Upper lobe of left lung (tissue), 6 donors: Measurements from ENCODE around the gene STAU1. TPM values are rescaled to one million over a fixed set of nuclear protein-coding genes. Genes with fewer than 3 reads are reported as not detected.
A peak's percentile ranks its signal among the peaks of the same experiment; 100 is the strongest.

Experiments used
- ATAC-seq, 2 donors: fragments of 200-7000 bp; cut with Tn5 transposase; one replicate each; pipeline ENCODE4 v1.9.1; 2022; ENCODE audit warnings: mild to moderate bottlenecking in 2 of 2, moderate library complexity in 2 of 2; ENCODE audit not compliant: low FRiP score in 2 of 2
- DNase-seq, 2 donors: peaks; one replicate each; pipeline ENCODE4 v3.0.0-alpha.2; 2019 to 2020
- H3K27ac ChIP-seq, 4 donors: fragments of 200-600 bp; sonication (generic); one replicate each; pipeline ENCODE4 v1.5.1; 2016 to 2019
- H3K27me3 ChIP-seq, 4 donors: fragments of 200-600 bp; sonication (generic); one replicate each; pipeline ENCODE4 v1.5.1; 2017 to 2019
- H3K36me3 ChIP-seq, 4 donors: fragments of 200-600 bp; sonication (generic); one replicate each; pipeline ENCODE4 v1.5.1; 2016 to 2019
- H3K4me1 ChIP-seq, 4 donors: fragments of 200-600 bp; sonication (generic); one replicate each; pipeline ENCODE4 v1.5.1; 2018 to 2019
- H3K4me3 ChIP-seq, 4 donors: fragments of 200-600 bp; sonication (generic); one replicate each; pipeline ENCODE4 v1.5.1; 2017 to 2019; ENCODE audit warnings: mild to moderate bottlenecking in 2 of 4, moderate library complexity in 1 of 4
- H3K9me3 ChIP-seq, 4 donors: fragments of 200-600 bp; sonication (generic); one replicate each; pipeline ENCODE4 v1.5.1; 2018 to 2019
- EP300 ChIP-seq, 4 donors: sonication (generic); formaldehyde crosslinking; IDR thresholded peaks; one replicate each; pipeline ENCODE4 v1.5.1; 2017; ENCODE audit warnings: antibody characterized with exemption in 4 of 4, control low read depth in 2 of 4
- POLR2A ChIP-seq, 4 donors: fragments of 450-650 bp; IDR thresholded peaks; one replicate each; pipeline ENCODE4 v1.5.1; 2016 to 2017; ENCODE audit warnings: antibody characterized with exemption in 4 of 4, mild to moderate bottlenecking in 2 of 4
- POLR2AphosphoS5 ChIP-seq, 2 donors: sonication (generic); formaldehyde crosslinking; IDR thresholded peaks; one replicate each; pipeline ENCODE4 v1.5.1; 2017; ENCODE audit warnings: antibody characterized with exemption in 2 of 2
- WGBS, 2 donors: methylation state at CpG; one replicate each; pipeline ENCODE4 v1.1.5; 2017 to 2018; 5-methylcytosine and 5-hydroxymethylcytosine counted together
- total RNA-seq, 6 donors: library from RNA; depleted of rRNA in 4 of 6; stranded (reverse); fragments of >200 nt in 4 of 6; gene quantifications; one replicate each; pipeline versions ENCODE4 v1.1.0 to v1.2.1, GENCODE V29; 2016 to 2021
- TF ChIP-seq, protein P1 (sequence below), 6 experiments: fragments of 450-650 bp in 4 of 6; fragments of 200-600 bp in 2 of 6; sonication (generic) in 2 of 6; IDR thresholded peaks; one replicate each; pipeline ENCODE4 v1.5.1; 2016 to 2019; ENCODE audit warnings: antibody characterized with exemption in 6 of 6
- donor health status: DM: no; HTN: no; CAD: no; lungs with moderate emphysema.
- donor health status: DM: no; HTN: yes; CAD: no; lungs with severe emphysema.

The STAU1 gene
- total RNA-seq, 6 donors from 2014 or later: 69.1 to 97.7 (median 73.5) TPM

DNA sequence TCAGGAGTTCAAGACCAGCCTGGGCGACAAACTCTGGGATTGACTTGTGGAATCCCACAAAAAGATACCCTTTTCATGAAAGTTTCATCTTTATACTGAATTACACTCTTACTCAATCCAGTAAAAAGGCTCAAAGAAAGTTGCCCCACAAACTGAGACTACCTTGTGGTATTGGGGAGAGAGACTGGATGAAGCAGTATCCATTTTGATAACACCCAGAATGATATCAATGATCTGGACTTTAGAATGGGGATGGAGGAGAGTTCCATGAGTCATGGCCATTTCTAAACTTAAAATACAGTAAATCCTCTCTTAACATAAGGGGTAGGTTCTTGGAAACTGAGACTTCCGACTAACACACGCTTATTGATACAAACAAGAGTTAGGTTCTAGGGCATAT is 4.7 kb downstream of the STAU1 start:
- ATAC-seq (no peak), DNase-seq (no peak)
- Histone ChIP-seq H3K9me3 (no peaks in the 10 kb centered on the region), H3K4me1 (peaks cover 38 to 61% (median 47%) of the 10 kb centered on the region in 4 donors), H3K36me3 (peaks cover 0 to 1% (median under 1%) of the 10 kb centered on the region in 4 donors), H3K27me3 (no peaks in the 10 kb centered on the region), H3K4me3 (no peak overlapping the region), H3K27ac (no peak overlapping the region)
- 95 to 98% methylated on average over 3 of the region's 3 CpGs for WGBS, 2 donors
- TF ChIP-seq EP300 (IDR thresholded peaks at IDR 0.05): no peak
- TF ChIP-seq POLR2AphosphoS5 (IDR thresholded peaks at IDR 0.05): no peak
- no peak for TF ChIP-seq POLR2A (IDR thresholded peaks at IDR 0.05)
- TF ChIP-seq, protein P1, sequence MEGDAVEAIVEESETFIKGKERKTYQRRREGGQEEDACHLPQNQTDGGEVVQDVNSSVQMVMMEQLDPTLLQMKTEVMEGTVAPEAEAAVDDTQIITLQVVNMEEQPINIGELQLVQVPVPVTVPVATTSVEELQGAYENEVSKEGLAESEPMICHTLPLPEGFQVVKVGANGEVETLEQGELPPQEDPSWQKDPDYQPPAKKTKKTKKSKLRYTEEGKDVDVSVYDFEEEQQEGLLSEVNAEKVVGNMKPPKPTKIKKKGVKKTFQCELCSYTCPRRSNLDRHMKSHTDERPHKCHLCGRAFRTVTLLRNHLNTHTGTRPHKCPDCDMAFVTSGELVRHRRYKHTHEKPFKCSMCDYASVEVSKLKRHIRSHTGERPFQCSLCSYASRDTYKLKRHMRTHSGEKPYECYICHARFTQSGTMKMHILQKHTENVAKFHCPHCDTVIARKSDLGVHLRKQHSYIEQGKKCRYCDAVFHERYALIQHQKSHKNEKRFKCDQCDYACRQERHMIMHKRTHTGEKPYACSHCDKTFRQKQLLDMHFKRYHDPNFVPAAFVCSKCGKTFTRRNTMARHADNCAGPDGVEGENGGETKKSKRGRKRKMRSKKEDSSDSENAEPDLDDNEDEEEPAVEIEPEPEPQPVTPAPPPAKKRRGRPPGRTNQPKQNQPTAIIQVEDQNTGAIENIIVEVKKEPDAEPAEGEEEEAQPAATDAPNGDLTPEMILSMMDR (IDR thresholded peaks at IDR 0.05): no peak

DNA sequence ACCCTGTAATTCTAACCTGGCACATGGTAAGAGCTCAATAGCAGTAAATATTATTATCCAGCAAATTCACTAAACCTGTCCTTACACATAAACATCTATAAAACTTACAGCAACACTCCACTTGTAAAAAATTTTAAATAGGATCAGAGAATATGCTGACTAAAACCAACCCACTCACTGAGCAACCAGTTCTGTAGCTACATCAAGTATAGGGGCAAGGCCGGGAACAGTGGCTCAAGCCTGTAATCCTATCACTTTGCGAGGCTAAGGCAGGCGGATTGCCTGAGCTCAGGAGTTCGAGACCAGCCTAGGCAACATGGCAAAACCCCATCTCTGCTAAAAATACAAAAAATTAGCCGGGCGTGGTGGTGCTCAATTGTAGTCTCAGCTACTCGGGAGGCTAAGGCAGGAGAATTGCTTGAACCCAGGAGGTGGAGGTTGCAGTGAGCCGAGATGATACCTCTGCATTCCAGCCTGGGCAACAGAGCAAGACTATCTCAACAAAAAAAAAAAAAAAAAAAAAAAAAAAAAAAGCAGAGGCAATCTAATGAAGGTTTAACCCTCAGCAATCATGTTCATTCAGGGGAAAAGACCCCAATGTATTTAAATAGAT is 6.8 kb downstream of the STAU1 start:
- no peaks in the 10 kb centered on the region for H3K9me3 ChIP-seq
- ATAC-seq (no peak), DNase-seq (no peak)
- H3K27ac ChIP-seq: no peak overlapping the region
- H3K36me3 ChIP-seq: peaks cover 0 to 15% (median 3%) of the 10 kb centered on the region in 4 donors
- WGBS, 2 donors: 93 to 94% methylated on average over 8 of the region's 8 CpGs
- no peaks in the 10 kb centered on the region for H3K27me3 ChIP-seq
- peaks cover 32 to 66% (median 45%) of the 10 kb centered on the region in 4 donors for H3K4me1 ChIP-seq
- H3K4me3 ChIP-seq: no peak overlapping the region
- no peak for TF ChIP-seq EP300 (IDR thresholded peaks at IDR 0.05)
- no peak for TF ChIP-seq POLR2AphosphoS5 (IDR thresholded peaks at IDR 0.05)
- TF ChIP-seq POLR2A (IDR thresholded peaks at IDR 0.05): no peak
- TF ChIP-seq, protein P1 (IDR thresholded peaks at IDR 0.05): no peak

DNA sequence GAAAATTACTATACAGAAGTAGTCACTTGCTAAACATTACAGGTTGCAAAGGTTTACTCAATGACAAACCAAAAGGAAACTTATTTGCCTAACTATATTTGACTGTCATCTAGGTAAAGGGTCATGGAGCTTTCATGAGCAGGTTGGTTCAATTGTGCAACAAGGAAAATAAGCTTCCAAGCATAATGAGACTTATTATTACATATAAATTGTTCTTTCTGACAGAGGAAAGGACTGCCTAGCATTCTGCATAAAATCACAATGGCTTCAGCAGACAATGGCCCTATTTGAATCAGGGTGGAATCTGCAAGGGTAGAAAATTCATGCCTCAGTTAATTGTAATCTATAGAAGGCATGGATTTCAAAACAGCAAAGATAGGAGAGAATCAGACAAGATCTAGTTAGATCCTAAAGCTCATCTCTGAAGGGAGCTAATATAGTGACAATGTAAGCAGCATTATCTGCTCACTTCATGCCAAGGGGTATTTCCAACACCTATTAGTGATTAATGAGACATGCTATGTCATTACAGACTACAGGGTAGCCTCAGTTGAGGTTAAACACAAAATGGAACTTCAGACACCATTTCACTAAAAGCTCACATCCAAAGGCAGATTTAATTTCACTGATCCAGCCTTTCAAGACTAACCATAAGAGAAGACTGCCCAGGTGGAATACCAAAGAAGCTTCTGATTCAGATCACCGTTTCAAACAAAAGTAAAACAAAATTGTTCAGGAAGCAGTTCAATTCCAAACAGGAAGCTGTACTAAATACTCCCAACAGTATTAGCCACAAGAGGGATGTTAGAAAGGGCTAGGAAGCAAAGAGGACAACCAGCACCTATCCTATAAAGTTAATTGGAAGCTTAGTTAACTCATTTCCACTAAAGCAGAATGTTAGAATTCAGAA is 8.5 kb downstream of the STAU1 start:
- peak overlapping the region in 3 of 4 donors; percentile 48 to 59 (median 49) for H3K27ac ChIP-seq
- ATAC-seq (no peak), DNase-seq (no peak)
- H3K4me3 ChIP-seq: no peak overlapping the region
- no peaks in the 10 kb centered on the region for H3K9me3 ChIP-seq
- no peaks in the 10 kb centered on the region for H3K27me3 ChIP-seq
- 10 to 13% methylated on average over 1 of the region's 1 CpG for WGBS, 2 donors
- TF ChIP-seq EP300 (IDR thresholded peaks at IDR 0.05) (no peak), POLR2A (IDR thresholded peaks at IDR 0.05) (no peak), POLR2AphosphoS5 (IDR thresholded peaks at IDR 0.05) (no peak)
- TF ChIP-seq, protein P1 (IDR thresholded peaks at IDR 0.05): no peak
- peaks cover 22 to 55% (median 30%) of the 10 kb centered on the region in 4 donors for H3K4me1 ChIP-seq
- H3K36me3 ChIP-seq: peaks cover 0 to 15% (median 3%) of the 10 kb centered on the region in 4 donors

DNA sequence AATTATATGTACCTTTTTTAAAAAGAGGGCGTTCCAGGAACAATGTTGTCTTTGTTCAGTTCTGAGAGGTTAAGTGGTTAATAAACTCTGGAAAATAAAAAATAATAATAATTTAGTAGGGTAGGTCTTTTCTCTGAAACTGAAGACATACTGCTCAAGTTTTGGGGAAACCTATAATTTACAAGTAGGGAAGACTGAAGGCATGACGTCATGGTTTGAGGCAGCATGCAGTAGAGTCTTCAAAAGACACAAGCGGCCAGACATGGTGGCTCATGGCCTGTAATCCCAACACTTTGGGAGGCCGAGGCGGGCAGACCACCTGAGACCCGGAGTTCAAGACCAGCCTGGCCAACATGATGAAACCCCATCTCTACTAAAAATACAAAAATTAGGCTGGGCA is 14.0 kb downstream of the STAU1 start:
- 93 to 98% methylated on average over 6 of the region's 6 CpGs for WGBS, 2 donors
- Histone ChIP-seq H3K9me3 (no peaks in the 10 kb centered on the region), H3K4me3 (no peak overlapping the region), H3K36me3 (peaks cover 0 to 47% (median 8%) of the 10 kb centered on the region in 4 donors), H3K27me3 (no peaks in the 10 kb centered on the region), H3K27ac (no peak overlapping the region), H3K4me1 (peaks cover 2 to 20% (median 6%) of the 10 kb centered on the region in 4 donors)
- DNase-seq (no peak), ATAC-seq (no peak)
- no peak for TF ChIP-seq EP300 (IDR thresholded peaks at IDR 0.05)

DNA sequence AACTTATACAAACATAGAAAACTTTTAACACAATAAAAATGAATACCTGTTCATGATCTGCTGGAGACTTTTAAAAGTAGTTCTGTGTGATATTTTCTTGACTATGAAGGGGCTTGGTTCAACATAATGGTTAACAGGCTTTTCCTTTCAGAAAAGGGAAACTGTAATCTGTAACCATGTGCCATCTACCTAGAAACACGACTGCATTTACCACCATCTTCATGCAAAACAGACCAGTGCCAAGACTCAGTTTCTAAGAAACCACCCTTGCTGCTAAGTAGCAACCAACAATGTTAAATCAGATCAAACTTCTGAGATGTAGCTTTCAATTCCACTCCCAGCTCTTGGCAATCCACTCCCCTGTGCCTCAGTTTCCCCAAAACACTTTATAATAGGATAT is 15.7 kb downstream of the STAU1 start:
- no peaks in the 10 kb centered on the region for H3K27me3 ChIP-seq
- DNase-seq: no peak

More for the DNA sequence above, 15.7 kb downstream of the STAU1 start:
- Histone ChIP-seq H3K4me3 (no peak overlapping the region), H3K36me3 (peaks cover 0 to 36% (median 5%) of the 10 kb centered on the region in 4 donors), H3K27ac (no peak overlapping the region), H3K4me1 (peaks cover 9 to 21% (median 16%) of the 10 kb centered on the region in 4 donors), H3K9me3 (no peaks in the 10 kb centered on the region)
- ATAC-seq: no peak
- 12 to 46% methylated on average over 1 of the region's 1 CpG for WGBS, 2 donors
- TF ChIP-seq, protein P1 (IDR thresholded peaks at IDR 0.05): no peak
- TF ChIP-seq POLR2AphosphoS5 (IDR thresholded peaks at IDR 0.05): no peak
- no peak for TF ChIP-seq POLR2A (IDR thresholded peaks at IDR 0.05)
- TF ChIP-seq EP300 (IDR thresholded peaks at IDR 0.05): no peak
